Measurements from ENCODE around the gene DNAH17. TPM values are rescaled to one million over a fixed set of nuclear protein-coding genes. Genes with fewer than 3 reads are reported as not detected.

The DNAH17 gene
- total RNA-seq, 1 donor from 2014 or later, result 0.22 TPM

- intact Hi-C loops (cut with micrococcal nuclease), result no loop called here
These were observed 77.3 kb downstream of the DNAH17 start for GRCh38 chr17:78499715-78500540.

- intact Hi-C loops (cut with micrococcal nuclease), result no loop called here
These were observed 78.3 kb downstream of the DNAH17 start for GRCh38 chr17:78498848-78499247.

- intact Hi-C loops (cut with micrococcal nuclease), result loop anchor here (1.0 kb wide), 5 partner anchors 211 to 368 kb away; no protein-coding TSS in a partner anchor
These were observed 80.1 kb downstream of the DNAH17 start for GRCh38 chr17:78497115-78497540.

GRCh38 chr17:78496311-78496710 lies 80.9 kb downstream of the DNAH17 start:
- intact Hi-C loops (cut with micrococcal nuclease), result no loop called here

- intact Hi-C loops (cut with micrococcal nuclease), result no loop called here
These were observed 81.6 kb downstream of the DNAH17 start for GRCh38 chr17:78495634-78496033.

GRCh38 chr17:78494696-78495330 lies 82.4 kb downstream of the DNAH17 start:
- intact Hi-C loops (cut with micrococcal nuclease), result no loop called here

- intact Hi-C loops (cut with micrococcal nuclease), result no loop called here
These were observed 83.1 kb downstream of the DNAH17 start for GRCh38 chr17:78493853-78494695.

GRCh38 chr17:78493450-78493849 lies 83.7 kb downstream of the DNAH17 start:
- intact Hi-C loops (cut with micrococcal nuclease), result no loop called here

GRCh38 chr17:78492116-78492799 lies 84.9 kb downstream of the DNAH17 start:
- intact Hi-C loops (cut with micrococcal nuclease), result no loop called here

GRCh38 chr17:78491236-78492115 lies 85.7 kb downstream of the DNAH17 start:
- intact Hi-C loops (cut with micrococcal nuclease), result no loop called here

- intact Hi-C loops (cut with micrococcal nuclease), result no loop called here
These were observed 86.5 kb downstream of the DNAH17 start for GRCh38 chr17:78490673-78491072.

GRCh38 chr17:78490156-78490555 lies 87.0 kb downstream of the DNAH17 start:
- intact Hi-C loops (cut with micrococcal nuclease), result no loop called here

- intact Hi-C loops (cut with micrococcal nuclease), result no loop called here
These were observed 88.1 kb downstream of the DNAH17 start for GRCh38 chr17:78488867-78489634.

GRCh38 chr17:78488156-78488555 lies 89.0 kb downstream of the DNAH17 start:
- intact Hi-C loops (cut with micrococcal nuclease), result no loop called here

- intact Hi-C loops (cut with micrococcal nuclease), result no loop called here
These were observed 90.1 kb downstream of the DNAH17 start for GRCh38 chr17:78486946-78487680.

- intact Hi-C loops (cut with micrococcal nuclease), result no loop called here
These were observed 90.9 kb downstream of the DNAH17 start for GRCh38 chr17:78486228-78486802.

- intact Hi-C loops (cut with micrococcal nuclease), result no loop called here
These were observed 91.7 kb downstream of the DNAH17 start for GRCh38 chr17:78485290-78486168.

Measured in T-helper 1 cell treated with Interleukin-12 subunit alpha and Interleukin-12 subunit beta and Interleukin-4 antibody, amounts not matched to agents 30 ng/mL and 1 ng/mL, for 36 hours (primary cell).